Measurements from ENCODE around the gene GOLGA6L2. TPM values are rescaled to one million over a fixed set of nuclear protein-coding genes. Genes with fewer than 3 reads are reported as not detected.
"Not testable (repeated sequence)": the region's sequence is repeated elsewhere in the genome, so short reads cannot be mapped to it uniquely, and the experiment has no call there.

The GOLGA6L2 gene
- total and polyA plus RNA-seq, 2 donors (not counting 3 experiments of a cell fraction or from before 2014, with no cell fraction given), result not detected

DNA sequence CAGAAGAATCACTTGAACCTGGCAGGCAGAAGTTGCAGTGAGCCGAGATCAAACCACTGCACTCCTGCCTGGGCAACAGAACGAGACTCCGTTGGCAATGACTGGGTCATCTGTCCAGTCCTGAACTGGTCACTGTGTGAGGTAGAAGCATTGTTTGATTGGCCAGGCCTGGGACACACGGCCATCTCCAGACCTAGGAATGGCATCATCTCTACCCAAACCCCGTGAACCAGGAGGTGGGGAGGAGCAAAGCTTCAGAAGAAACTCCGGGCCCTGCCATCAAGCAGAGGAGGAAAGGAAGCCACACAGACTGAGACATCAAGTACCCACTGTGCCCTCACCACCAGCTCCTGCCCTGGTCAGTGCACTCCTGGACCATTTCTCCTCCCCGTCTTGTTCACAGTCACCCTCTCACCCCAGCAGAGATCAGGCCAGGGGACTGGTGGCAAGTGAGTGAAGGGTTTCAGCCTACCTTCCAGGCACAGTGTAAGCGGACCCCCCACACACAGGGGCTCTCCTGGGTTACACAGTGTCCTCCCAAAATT, 31.6 kb downstream of the GOLGA6L2 start:
- intact Hi-C loops (cut with micrococcal nuclease), result no loop called here
- Histone ChIP-seq H2AFZ (ENCODE audit: low read depth, low read length) (no peak overlapping the region), H3K9me1 (replicated peaks; ENCODE audit: control insufficient read depth, extremely low read depth, insufficient read depth, low read length) (no peaks in the 10 kb centered on the region), H3K4me3 (replicated peaks in 1 of 3; ENCODE audit: insufficient read depth in 1 of 3, low read depth in 1 of 3, low read length in 3 of 3) (no peak overlapping the region), H3K9ac (replicated peaks; ENCODE audit: extremely low read depth, insufficient read depth, low read length) (no peak overlapping the region), H3K27ac (ENCODE audit: insufficient read depth, low read depth, low read length) (no peak overlapping the region), H4K20me1 (replicated peaks; ENCODE audit: control insufficient read depth, extremely low read depth, insufficient read depth, low read length) (no peaks in the 10 kb centered on the region), H3K4me2 (ENCODE audit: insufficient read depth, low read length) (no peak overlapping the region), H3K79me2 (ENCODE audit: control insufficient read depth, insufficient read depth, low read length) (no peaks in the 10 kb centered on the region), H3K36me3 (ENCODE audit: control insufficient read depth in 2 of 2, extremely low read depth in 1 of 2, insufficient read depth in 2 of 2, low read length in 2 of 2) (no peaks in the 10 kb centered on the region), H3K27me3 (ENCODE audit: control insufficient read depth in 2 of 2, insufficient read depth in 2 of 2, low read length in 2 of 2) (no peaks in the 10 kb centered on the region), H3K9me3 (replicated peaks; ENCODE audit: control insufficient read depth, insufficient read depth, low read length) (peaks cover 2% of the 10 kb centered on the region), H3K4me1 (ENCODE audit: control insufficient read depth, extremely low read depth, insufficient read depth, low read length) (no peaks in the 10 kb centered on the region)
- no TSS peak for BruUV-seq (replicated peaks)
- TF ChIP-seq EZH2 (IDR thresholded peaks at IDR 0.05; ENCODE audit: borderline replicate concordance, low read depth, low read length, severe bottlenecking), result no peak
- TF ChIP-seq FOS (IDR thresholded peaks at IDR 0.05; ENCODE audit: borderline replicate concordance, insufficient read depth, low read length), result no peak
- no peak for TF ChIP-seq MAX (IDR thresholded peaks at IDR 0.05; ENCODE audit: insufficient read depth, insufficient read length)
- TF ChIP-seq CTCF (IDR thresholded peaks at IDR 0.05; ENCODE audit: extremely low read depth in 1 of 2, insufficient read depth in 1 of 2, low read depth in 1 of 2, low read length in 2 of 2), result no peak
- no peak for TF ChIP-seq POLR2A (IDR thresholded peaks at IDR 0.05; ENCODE audit: low read depth, low read length)
- TF ChIP-seq MYC (IDR thresholded peaks at IDR 0.05; ENCODE audit: low read depth, low read length), result no peak
- CTCF ChIA-PET, result no interaction called here
- POLR2A ChIA-PET, result no interaction called here
- no peak for FAIRE-seq
- DNase-seq (ENCODE audit: low read depth, low spot score), result no peak
- dilution Hi-C loops (cut with MboI; ENCODE audit: extremely low pct_ligation_motif_present, low sequenced_read_pairs), result no loop called here

- intact Hi-C loops (cut with micrococcal nuclease); FAIRE-seq; H3K9me1 ChIP-seq (replicated peaks; ENCODE audit: control insufficient read depth, extremely low read depth, insufficient read depth, low read length); H3K4me2 ChIP-seq (ENCODE audit: insufficient read depth, low read length); H3K9me3 ChIP-seq (replicated peaks; ENCODE audit: control insufficient read depth, insufficient read depth, low read length); dilution Hi-C loops (cut with MboI; ENCODE audit: extremely low pct_ligation_motif_present, low sequenced_read_pairs); DNase-seq (ENCODE audit: low read depth, low spot score); H3K4me1 ChIP-seq (ENCODE audit: control insufficient read depth, extremely low read depth, insufficient read depth, low read length); H3K27ac ChIP-seq (ENCODE audit: insufficient read depth, low read depth, low read length); H2AFZ ChIP-seq (ENCODE audit: low read depth, low read length); H3K4me3 ChIP-seq (replicated peaks in 1 of 3; ENCODE audit: insufficient read depth in 1 of 3, low read depth in 1 of 3, low read length in 3 of 3); H3K36me3 ChIP-seq (ENCODE audit: control insufficient read depth in 2 of 2, extremely low read depth in 1 of 2, insufficient read depth in 2 of 2, low read length in 2 of 2); H3K79me2 ChIP-seq (ENCODE audit: control insufficient read depth, insufficient read depth, low read length); CTCF ChIA-PET; H3K27me3 ChIP-seq (ENCODE audit: control insufficient read depth in 2 of 2, insufficient read depth in 2 of 2, low read length in 2 of 2); POLR2A ChIA-PET; H4K20me1 ChIP-seq (replicated peaks; ENCODE audit: control insufficient read depth, extremely low read depth, insufficient read depth, low read length); H3K9ac ChIP-seq (replicated peaks; ENCODE audit: extremely low read depth, insufficient read depth, low read length); BruUV-seq (replicated peaks): not testable (repeated sequence)
Observed at GRCh38 chr15:23412881-23413600, 34.0 kb downstream of the GOLGA6L2 start.
